Measurements from ENCODE around the gene SLC5A2. TPM values are rescaled to one million over a fixed set of nuclear protein-coding genes. Genes with fewer than 3 reads are reported as not detected.
A peak's percentile ranks its signal among the peaks of the same experiment; 100 is the strongest.

SLC5A2 gene
- total and polyA plus RNA-seq, 2 of the 13 experiments (the other 11 are each of a cell fraction or from before 2014, with no cell fraction given), result 0.24 to 0.97 TPM

GRCh38 chr16:31537362-31538242 is 54.7 kb downstream of the SLC5A2 start:
- Histone ChIP-seq H3K27ac (ENCODE audit: extremely low read length, insufficient read depth, low read length) (no peak overlapping the region), H3K4me3 (replicated peaks in 1 of 3; ENCODE audit: insufficient read depth in 1 of 3, low read depth in 2 of 3, low read length in 3 of 3) (peak overlapping the region; percentile 44 to 59 (median 51); a peak in 4 of 6 replicates), H2AFZ (ENCODE audit: low read length) (no peak overlapping the region), H3K9me3 (ENCODE audit: low read length) (peaks cover 24% of the 10 kb centered on the region), H3K79me2 (ENCODE audit: insufficient read depth, low read length) (no peaks in the 10 kb centered on the region), H3K9ac (ENCODE audit: insufficient read depth, low read depth, low read length) (no peak overlapping the region; the same call in 1 of the 2 replicates), H3K4me2 (ENCODE audit: low read depth, low read length) (peak overlapping the region; percentile 55), H3K36me3 (replicated peaks in 1 of 2; ENCODE audit: control insufficient read depth in 1 of 2, insufficient read depth in 2 of 2, low read length in 2 of 2) (no peaks in the 10 kb centered on the region), H3K27me3 (ENCODE audit: control insufficient read depth in 1 of 2, insufficient read depth in 2 of 2, low read length in 2 of 2) (peaks cover 3 to 27% of the 10 kb centered on the region in 2 experiments; a peak in 4 of 5 replicates), H4K20me1 (ENCODE audit: insufficient read depth, low read length) (no peaks in the 10 kb centered on the region), H3K4me1 (ENCODE audit: insufficient read depth, low read length) (no peaks in the 10 kb centered on the region)
- ChIA-PET CTCF (ENCODE audit: low intra/inter-chr PET ratio, low total read pairs) (no interaction called here), POLR2A (no interaction called here)
- DNase-seq (ENCODE audit: low spot score), result no peak
- in situ Hi-C loops (cut with HindIII; ENCODE audit: extremely low pct_ligation_motif_present, low pct_unique_long_range_greater_than_20kb) (no loop called here), intact Hi-C loops (cut with micrococcal nuclease; ENCODE audit: unreplicated experiment) (no loop called here)
- no peak for FAIRE-seq
- no TSS peak for BruUV-seq (replicated peaks)
- 51% methylated on average over 12 of the region's 57 CpGs for WGBS (ENCODE audit: low lambda C conversion rate)
- ATAC-seq, result peak; percentile 90
- TF ChIP-seq HNRNPLL (IDR thresholded peaks at IDR 0.05; ENCODE audit: low read depth, low read length, poor library complexity, severe bottlenecking), result peak; percentile 56
- 0 out of 2 replicates have a peak, but pooled peaks have one; percentile 17 for TF ChIP-seq RARA (CRISPR knock-in tag; IDR thresholded peaks at IDR 0.05)
- TF ChIP-seq MTF2 (CRISPR knock-in tag; IDR thresholded peaks at IDR 0.05; ENCODE audit: borderline replicate concordance), result 0 out of 2 replicates have a peak, but pooled peaks have one; percentile 24
- TF ChIP-seq ZNF687 (CRISPR knock-in tag; IDR thresholded peaks at IDR 0.05), result peak; percentile 34; the same call in 1 of the 2 replicates
- TF ChIP-seq TCF7 (IDR thresholded peaks at IDR 0.05; ENCODE audit: low read depth), result no peak
- TF ChIP-seq, protein P1, sequence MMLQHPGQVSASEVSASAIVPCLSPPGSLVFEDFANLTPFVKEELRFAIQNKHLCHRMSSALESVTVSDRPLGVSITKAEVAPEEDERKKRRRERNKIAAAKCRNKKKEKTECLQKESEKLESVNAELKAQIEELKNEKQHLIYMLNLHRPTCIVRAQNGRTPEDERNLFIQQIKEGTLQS (CRISPR knock-in tag; IDR thresholded peaks at IDR 0.05), result no peak
- TF ChIP-seq, protein P2, sequence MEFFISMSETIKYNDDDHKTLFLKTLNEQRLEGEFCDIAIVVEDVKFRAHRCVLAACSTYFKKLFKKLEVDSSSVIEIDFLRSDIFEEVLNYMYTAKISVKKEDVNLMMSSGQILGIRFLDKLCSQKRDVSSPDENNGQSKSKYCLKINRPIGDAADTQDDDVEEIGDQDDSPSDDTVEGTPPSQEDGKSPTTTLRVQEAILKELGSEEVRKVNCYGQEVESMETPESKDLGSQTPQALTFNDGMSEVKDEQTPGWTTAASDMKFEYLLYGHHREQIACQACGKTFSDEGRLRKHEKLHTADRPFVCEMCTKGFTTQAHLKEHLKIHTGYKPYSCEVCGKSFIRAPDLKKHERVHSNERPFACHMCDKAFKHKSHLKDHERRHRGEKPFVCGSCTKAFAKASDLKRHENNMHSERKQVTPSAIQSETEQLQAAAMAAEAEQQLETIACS (CRISPR knock-in tag; IDR thresholded peaks at IDR 0.05), result 0 out of 2 replicates have a peak, but pooled peaks have one; percentile 49
- 0 out of 2 replicates have a peak, but pooled peaks have one; percentile 48 for TF ChIP-seq RNF2 (conservative IDR thresholded peaks at IDR 0.05; ENCODE audit: low read depth)
- TF ChIP-seq ZNF777 (CRISPR knock-in tag; IDR thresholded peaks at IDR 0.05), result peak; percentile 53
- TF ChIP-seq, protein P3, sequence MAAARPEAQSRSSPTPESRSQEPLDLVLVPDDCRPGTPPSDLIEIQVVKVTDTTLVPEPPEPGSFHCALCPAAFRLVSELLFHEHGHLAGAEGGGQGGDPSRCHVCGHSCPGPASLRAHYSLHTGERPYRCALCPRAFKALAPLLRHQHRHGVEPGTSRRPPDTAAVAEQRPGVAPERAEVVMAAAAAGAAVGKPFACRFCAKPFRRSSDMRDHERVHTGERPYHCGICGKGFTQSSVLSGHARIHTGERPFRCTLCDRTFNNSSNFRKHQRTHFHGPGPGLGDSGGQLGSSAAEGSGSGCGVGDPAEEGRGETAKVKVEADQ (CRISPR knock-in tag; IDR thresholded peaks at IDR 0.05; ENCODE audit: borderline replicate concordance), result peak; percentile 32; the same call in 1 of the 2 replicates
- TF ChIP-seq GABPB1 (CRISPR knock-in tag; IDR thresholded peaks at IDR 0.05), result peak; percentile 39; the same call in 1 of the 2 replicates
- 0 out of 2 replicates have a peak, but pooled peaks have one; percentile 31 for TF ChIP-seq ZNF768 (CRISPR knock-in tag; IDR thresholded peaks at IDR 0.05)
- TF ChIP-seq AGO1 (IDR thresholded peaks at IDR 0.05; ENCODE audit: low read depth, low read length, poor library complexity, severe bottlenecking), result no peak
